Hematopoietic multipotent progenitor cell treated with erythropoietin and hydrocortisone succinate and interleukin-3 and kit ligand, for 15 days (in vitro differentiated cells): ENCODE results near the gene KLHL1.

ENCODE experiments used
- DNase-seq: peaks from one replicate; pipeline ENCODE4 v3.0.0-alpha.2; 2015; ENCODE audit warnings: low spot score

The KLHL1 gene

DNA sequence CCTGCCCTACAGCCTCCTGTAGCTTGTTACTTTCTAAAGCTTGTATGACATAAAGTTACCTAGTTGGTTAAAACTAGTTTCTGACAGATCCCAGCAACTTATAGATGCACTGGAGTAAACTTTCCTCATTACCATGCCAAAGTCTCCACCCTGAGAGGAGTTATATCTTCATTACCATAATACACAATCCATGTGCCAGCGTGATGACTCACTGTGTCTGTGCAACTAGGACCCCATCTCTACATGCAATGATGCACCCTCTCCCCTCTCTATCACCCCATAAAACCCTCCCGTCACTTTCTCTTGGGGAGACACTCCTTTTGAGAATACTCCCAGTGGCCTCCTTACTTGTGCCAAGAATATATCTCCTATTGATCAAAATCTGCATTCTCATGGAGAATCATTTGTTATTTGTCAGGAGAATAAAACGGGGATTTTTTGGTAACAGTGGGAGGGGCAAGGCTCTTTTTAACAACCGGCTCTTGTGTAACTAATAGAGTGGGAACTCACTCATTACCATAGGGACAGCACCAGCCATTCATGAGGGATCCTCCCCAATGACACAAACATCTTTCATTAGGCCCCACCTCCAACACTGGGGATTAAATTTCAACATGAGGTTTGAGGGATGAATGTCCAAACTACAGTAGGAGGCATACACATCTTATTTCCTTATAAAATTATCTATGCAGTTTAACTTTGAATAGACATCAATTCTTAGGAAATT, 235.8 kb downstream of the KLHL1 start:
- no peak for DNase-seq

DNA sequence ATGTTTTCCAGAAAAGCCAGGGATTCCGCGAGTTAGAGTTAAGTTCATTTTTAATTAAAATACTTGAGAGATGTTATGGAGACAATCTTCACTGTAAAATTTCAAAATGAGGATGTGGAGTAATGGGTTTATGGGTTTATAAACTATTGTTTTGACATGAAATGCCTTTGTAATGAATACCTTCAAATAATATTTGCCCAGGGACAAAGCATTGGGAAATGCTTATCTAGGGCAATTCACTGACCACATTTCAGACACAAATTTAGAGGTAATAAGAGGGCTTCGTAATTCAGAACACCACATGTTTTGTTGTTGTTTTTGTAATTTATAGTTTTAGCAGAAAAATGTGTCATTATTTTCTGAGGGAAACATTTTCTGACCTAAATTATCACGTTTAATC, 241.7 kb downstream of the KLHL1 start:
- no peak for DNase-seq

DNA sequence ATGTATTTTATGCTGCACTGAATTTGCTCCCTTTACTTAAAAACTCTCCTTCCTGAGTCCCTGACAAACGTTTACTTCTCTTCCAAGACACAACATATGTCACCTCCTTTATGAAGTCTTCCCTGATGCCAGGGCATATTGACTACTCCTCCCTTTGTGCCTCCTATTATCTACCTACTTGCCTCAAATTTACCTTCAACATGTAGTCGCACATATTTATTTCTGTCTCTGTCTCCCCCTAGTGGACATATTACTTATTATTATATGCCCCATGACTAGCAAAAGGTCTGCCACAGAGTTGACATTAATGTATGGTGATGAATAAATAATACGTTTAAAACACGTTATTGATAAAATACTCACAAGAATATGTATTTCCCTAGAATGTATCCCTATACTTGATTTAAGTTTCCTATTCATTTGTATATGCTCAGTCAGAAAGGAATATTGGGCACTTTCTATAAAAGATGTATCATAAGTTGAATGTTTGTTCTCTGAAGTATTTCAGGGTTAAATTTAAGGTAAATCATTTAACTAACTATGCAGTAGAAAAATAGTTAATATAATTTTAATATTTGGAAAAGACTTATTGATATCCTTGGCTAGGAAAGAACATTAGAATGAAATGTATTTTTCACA, 250.9 kb downstream of the KLHL1 start:
- peak; percentile 31 for DNase-seq

DNA sequence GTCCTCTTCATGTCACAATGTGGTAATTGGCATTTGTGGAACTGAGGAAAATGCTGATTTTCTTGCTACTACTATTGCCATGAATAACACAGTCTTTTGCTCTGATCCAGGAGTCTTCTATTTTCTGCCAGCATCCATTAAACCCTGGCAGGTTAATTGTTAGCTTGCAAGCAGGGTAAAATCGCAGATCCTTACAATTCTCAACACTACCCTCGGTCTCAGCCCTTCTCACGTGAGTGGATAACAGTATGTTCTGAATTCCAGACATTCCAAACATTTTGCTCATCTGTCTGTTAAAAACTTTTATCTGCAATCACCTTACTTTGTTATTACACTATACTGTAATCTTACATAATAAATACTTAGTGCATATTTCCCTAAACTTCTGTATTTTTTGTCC, 251.9 kb downstream of the KLHL1 start:
- DNase-seq: no peak

DNA sequence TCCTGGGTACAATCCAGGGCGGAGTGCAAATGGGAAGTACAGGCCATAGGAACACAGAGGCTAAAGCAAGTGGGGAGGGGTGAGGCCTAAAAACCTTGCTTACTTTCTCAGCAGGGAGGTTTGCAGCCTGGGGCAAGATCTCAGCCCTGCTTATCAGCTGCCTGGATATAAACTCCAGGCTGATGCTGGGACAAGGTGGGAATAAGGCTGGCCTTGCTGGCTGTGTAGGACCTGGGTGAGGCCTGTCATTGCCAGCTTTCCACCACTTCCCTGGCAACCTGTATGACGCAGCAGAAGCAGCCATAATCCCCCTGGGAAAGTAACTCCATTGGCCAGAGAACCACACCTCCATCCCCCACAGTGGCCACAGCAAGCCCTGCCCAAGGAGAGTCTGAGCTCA, 279.7 kb downstream of the KLHL1 start:
- no peak for DNase-seq

DNA sequence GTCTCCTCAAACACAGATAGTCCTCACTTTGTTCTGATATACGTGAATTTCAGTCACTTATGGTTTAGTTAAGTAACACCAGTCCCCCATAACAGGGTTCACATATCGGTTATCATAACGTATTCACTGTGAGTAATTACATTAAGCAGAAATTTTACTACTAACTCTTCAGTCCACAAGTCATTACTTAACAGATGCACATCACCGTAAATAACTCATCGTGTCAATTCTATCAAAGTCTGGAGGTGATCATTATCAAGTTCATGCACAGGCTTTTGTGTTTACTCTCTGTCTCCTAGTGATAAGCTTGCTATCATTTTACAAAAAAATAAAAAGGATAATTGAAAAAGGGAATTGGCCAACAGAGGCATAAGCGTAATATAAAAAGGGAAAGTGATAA, 288.1 kb downstream of the KLHL1 start:
- DNase-seq: no peak

DNA sequence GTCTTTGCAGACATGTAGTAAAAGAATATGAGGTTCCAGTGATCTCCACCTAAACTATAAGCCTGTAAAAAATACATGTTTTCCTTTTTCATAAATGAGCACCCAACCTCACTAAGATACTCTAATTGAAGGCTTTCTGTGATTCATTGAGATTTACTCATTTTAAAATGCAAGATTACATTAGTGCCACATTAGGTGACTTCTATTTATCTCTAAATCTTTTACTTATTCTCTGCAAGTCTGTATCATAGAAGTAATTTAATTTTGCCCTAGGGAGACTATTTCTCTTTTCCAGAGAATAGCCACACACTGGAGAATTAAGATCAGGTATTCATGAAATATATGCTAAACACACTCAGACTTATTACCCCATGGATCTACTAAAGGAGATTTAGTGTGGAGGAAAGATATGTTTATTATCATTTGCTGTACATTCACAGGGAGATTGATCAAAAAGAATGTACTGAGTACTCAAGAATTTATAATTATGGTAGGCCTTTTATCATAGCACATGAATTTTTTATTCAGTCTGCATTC, 290.9 kb downstream of the KLHL1 start:
- DNase-seq: no peak

DNA sequence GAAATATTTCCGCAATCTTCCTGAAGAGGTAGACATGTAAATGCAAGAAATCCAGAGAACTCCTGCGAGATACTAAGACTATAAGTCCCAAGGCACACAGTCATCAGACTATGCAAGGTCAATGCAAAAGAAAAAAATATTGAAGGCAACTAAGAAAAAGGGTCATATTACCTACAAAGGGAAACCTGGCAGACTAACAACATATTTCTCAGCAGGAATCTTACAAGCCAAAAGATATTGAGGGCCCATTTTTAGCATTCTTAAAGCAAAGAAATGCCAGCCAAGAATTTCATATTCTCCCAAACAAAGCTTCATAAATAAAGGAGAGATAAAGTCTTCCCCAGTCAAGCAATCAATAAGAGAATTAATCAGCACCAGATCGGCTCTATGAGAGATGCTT, 299.1 kb downstream of the KLHL1 start:
- no peak for DNase-seq

DNA sequence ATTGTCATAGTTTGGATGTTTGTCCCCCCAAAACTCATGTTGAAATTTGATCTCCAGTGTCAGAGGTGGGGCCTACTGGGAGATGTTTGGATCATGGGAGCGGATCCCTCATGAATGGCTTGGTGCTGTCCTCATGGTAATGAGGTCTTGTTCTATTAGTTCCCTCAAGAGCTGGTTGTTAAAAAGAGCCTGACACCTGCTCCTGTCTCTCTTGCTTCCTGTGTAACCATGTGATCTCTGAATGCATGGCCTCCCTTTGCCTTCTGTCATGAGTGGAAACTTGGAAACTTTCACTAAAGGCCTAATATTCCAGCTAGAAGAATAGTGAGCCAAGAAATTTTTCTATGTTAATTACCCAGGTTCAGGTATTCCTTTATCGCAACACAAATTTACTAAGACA, 312.0 kb downstream of the KLHL1 start:
- DNase-seq: no peak

DNA sequence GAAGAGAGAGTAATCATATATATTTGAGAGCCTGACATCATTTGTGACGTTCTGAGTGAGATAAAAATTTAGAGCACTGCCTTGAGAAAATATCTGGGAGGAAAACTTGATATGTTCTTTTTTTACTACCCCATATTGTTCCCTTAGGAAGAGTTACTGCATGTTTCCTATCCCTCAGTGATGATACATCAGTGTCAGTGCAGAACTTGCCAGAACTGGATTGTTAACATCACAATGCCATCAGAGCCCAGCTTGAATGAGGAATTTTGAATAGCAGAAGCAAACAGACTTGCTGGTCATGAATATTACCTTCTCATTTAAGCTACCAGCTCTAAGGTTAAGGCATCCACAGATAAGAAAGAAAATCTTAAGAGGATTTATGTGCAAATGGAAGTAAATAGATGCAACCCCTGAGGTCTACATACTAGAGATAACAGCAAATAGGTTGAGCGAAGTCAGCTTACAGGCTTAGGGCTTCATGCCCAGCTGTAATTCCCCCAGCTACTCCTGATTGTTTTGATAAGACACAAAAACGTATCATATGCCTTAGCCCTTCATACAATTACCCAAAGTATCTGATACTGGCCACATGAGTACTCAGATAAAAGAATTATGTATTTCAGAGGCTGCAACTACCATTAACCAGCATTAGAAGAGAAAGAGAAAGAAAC, 314.3 kb downstream of the KLHL1 start:
- no peak for DNase-seq

DNA sequence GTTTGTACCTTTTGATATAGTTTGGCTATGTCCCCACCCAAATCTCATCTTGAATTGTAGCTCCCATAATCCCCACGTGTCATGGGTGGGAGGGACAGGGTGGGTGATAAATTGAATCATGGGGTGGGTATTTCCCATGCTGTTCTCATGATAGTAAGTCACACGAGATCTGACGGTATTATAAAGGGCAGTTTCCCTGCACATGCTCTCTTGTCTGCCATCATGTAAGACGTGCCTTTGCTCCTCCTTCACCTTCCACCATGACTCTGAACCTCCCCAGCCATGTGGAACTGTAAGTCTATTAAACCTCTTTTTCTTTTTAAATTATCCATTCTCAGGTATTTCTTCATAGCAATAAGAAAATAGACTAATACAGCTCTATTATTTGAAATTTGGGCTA, 331.3 kb downstream of the KLHL1 start:
- no peak for DNase-seq

DNA sequence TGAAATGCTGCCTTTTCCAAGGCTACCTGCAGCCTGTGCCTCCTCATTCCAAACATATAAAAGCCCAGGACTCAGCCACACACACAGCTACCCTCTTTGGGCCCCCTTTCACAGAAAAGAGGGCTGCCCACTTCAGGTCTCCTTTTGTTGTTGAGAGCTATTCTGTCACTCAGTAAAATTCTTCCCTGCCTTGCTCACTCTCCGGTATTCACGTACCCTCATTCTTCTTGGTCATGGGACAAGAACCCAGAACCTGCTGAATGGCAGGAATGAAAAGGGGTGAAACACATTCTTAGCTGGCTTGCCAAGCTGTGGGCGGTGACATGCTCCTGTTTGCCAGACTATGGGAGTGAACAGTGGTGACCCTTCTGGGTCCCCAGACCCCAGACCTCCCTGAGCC, 338.6 kb downstream of the KLHL1 start:
- DNase-seq: no peak

DNA sequence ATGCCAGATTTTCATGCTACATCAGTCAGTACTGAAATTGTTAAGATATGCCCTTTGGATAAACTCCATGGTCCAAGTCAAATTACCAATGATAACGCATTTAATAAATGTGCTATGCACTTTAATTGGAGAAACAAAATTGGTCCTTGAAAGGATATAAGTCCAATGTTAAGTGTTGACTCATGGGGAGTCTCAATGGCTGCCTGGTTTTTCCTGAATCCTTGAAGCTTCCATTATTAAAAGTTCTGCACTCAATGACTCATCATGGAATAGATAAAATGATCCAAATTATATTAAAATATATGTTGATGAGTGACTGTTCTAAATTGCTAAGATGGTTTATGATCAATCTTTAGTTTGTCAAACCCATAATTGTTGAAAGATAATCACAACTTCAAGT, 346.7 kb downstream of the KLHL1 start:
- no peak for DNase-seq

DNA sequence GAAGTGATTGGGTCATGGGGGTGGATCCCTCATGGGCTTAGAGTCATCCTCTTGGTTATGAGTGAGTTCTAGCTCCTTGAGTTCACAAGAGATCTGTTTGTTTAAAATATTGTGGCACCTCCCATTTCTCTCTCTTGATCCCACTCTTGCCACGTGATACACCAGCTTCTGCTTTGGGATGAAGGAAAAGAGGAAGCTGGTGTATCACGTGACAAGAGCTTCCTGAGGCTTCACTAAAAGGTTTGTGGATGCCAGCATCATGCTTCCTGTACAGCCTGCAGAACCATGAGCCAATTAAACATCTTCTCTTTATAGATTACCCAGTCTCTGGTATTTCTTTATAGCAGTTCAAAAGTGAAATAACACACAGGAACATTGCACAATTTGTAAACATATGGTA, 353.2 kb downstream of the KLHL1 start:
- DNase-seq: no peak

DNA sequence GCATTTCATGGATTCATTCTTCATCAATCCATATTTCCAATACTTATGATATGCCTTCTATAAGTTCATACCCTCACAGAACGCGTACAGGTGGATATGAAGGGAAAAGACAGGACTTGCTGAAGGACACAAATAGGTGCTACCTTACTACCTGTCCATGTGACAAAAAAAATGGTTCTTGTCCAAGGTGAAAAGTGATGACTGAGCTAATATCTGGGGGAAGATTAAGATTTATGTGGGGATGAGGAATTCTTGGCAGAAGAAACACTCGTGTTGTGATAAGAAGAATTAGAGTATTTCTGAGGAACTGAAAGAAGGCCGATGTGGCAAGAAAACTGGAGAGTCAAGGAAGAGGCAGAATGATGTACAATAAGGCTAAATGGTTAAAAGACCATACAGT, 357.0 kb downstream of the KLHL1 start:
- DNase-seq: no peak

DNA sequence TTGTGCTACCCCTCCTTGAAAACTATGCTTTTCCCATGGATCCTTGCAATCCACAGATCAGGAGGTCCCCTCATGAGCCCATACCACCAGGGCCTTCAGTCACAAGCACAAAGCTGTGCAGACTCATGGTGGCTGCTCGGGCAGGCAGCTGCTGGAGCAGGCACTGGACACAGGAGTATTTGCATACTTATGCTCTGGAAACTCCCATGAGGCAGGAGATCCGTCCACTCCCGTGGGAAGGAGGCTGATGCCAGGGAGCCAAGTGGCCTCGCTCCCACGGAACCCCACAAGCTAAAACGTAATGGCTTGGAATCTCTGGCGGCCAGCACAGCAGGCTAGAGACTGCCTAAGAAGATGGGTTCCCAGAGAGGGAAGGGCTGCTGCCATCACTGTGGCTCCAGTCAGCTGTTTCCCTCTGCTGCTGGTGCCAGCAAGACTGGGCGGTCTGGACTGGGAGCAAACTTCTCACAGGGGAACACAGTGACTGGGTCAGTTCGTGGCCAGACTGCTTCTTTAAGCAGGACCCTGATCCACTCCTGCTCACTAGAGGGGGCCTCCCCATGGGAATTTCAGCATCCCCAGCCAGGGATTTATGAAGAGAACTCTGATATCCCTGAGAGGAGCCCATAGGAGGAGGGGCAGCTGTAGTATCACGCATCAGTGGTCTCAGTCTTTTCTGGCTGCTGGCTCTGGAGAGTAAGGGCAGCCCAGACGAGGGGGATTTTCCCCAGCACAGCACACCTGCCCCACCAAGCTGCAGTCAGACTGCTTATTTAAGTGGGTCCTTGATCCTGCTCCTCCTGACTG, 370.9 kb downstream of the KLHL1 start:
- DNase-seq: no peak

DNA sequence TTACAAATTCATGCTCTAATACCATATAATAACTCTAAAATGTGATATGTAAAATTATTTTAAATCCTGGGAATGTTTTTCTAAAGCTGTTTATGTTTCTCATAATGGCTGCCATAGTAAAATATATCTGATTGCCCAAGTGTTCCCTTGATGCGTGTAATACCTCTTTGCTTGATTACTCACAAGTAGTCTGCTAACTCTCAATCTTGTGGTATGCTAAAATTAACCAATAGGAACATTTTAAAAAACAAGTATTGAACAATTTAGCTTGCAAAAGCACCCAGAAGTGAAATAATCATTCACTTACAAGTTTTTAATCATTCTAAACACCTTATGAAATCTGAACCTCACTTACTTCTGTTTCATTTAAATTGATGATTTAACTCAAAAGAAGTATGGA, 386.6 kb downstream of the KLHL1 start:
- DNase-seq: no peak

DNA sequence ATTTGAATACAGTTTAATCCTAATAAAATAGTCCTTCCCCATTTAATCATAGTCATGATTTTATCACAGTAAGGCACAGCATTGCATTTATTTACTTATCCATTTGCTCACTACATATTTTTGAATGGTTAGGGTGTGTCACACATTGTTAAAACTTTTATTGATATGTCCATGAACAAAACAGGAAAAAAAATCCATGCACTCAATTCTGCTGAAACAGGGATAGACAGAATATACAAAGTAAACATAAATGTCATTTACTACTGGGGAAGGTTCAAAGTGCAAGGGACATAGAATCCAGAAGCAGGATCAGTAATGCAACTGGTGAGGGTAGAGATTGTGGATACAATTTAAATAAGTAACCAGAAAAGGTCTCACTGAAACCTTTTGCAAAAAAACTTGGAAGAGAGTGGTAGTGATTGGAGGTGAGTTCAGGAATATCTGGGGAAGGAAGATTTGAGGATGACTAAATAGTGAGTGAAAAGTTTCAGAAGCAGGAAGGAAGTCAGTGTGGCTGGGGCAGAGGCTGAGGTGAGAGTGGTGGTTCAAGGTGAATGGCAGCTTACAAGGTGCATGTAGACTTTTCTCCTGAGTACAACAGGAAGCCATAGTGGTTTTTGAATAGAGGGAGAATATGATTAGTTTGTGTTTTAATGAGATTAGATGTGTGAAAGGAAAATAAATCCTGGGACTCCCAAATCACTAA, 387.8 kb downstream of the KLHL1 start:
- no peak for DNase-seq

DNA sequence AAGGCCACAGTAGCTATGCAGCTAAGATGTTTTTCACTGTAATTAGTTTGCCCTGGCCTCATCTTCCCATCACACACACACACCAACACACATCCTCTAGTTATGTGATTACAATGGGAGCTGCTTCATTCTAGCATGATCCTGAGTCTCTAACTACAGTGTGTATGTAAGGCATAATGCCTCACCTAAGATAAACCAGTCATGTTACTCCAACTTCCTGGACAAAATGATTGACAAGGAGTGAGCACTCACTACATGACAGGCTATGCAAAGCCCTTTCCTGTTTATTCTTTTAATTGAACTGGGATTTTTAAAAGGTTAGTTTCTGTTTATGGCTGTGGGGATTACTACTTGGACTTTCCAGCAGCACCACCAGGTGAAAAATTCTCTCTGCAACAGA, 401.4 kb downstream of the KLHL1 start:
- no peak for DNase-seq

DNA sequence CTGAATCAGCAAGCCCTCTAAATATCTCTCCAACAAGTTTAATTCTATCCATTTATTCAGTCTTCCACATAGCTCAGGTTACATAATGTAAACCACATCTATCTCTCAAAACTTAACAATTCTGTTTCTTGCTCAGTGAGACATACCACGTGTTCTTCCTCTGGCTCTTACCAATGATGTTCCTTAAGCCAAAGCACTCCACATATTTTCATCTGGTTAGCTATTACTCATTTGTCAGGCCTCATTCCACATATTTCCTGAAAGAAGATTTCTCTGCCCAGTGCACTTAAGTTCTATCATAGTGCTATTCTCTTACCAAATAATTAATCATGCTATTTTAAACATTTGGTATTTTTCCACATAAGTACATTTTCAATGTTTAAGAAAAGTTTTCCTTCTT, 403.9 kb downstream of the KLHL1 start:
- no peak for DNase-seq

DNA sequence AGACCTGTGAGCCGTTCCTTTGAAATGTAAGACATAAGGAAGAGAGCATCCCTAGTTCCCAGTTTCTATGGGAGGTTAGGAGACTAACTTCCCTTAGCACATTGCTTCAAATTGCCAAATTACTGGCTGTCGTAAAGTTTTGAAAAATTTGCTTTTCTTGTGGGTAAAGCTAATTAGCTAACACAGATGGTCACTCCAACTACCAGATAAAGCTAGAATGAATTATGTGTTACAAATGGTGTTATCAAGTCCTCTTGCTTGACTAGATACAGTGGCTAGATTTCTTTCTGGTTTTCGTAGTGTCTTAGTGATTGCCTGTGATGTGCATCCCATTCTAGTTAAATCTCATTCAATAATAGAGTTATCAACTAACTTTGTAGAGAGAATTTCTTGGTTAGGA, 417.3 kb downstream of the KLHL1 start:
- no peak for DNase-seq
